Ascending aorta (tissue), 2 donors: ENCODE results near the gene KCNH2. TPM values are rescaled to one million over a fixed set of nuclear protein-coding genes. Genes with fewer than 3 reads are reported as not detected.

Experiments used
- DNase-seq, 2 donors: peaks; one replicate each; pipeline ENCODE4 v3.0.0-alpha.2; 2019; ENCODE audit warnings: low spot score in 2 of 2
- H3K27ac ChIP-seq, 2 donors: fragments of 200-600 bp; sonication (generic); one replicate each; pipeline ENCODE4 v1.5.1; 2016 to 2017; ENCODE audit warnings: mild to moderate bottlenecking in 1 of 2
- H3K27me3 ChIP-seq: fragments of 200-600 bp; sonication (generic); one replicate; pipeline ENCODE4 v1.5.1; 2017
- H3K36me3 ChIP-seq, 2 donors: fragments of 200-600 bp; sonication (generic); one replicate each; pipeline ENCODE4 v1.5.1; 2016
- H3K4me1 ChIP-seq, 2 donors: fragments of 200-600 bp; sonication (generic); one replicate each; pipeline ENCODE4 v1.5.1; 2016 to 2017; ENCODE audit warnings: mild to moderate bottlenecking in 1 of 2
- H3K4me3 ChIP-seq, 2 donors: fragments of 200-600 bp; sonication (generic); one replicate each; pipeline ENCODE4 v1.5.1; 2016 to 2017; ENCODE audit warnings: mild to moderate bottlenecking in 1 of 2
- H3K9me3 ChIP-seq, 2 donors: fragments of 200-600 bp; sonication (generic); one replicate each; pipeline ENCODE4 v1.5.1; 2016
- CTCF ChIP-seq, 3 experiments: fragments of 200-600 bp in 2 of 3; fragments of 450-650 bp in 1 of 3; sonication (generic) in 2 of 3; IDR thresholded peaks; one replicate each; pipeline ENCODE4 v1.5.1; 2016 to 2019; ENCODE audit warnings: antibody characterized with exemption in 3 of 3, mild to moderate bottlenecking in 1 of 3, moderate library complexity in 1 of 3
- intact Hi-C: fragments of 100-400 bp; cut with DNase I; formaldehyde crosslinking; loops from one replicate; pipeline ENCODE4 v1.15.1; 2023
- total RNA-seq: library from RNA; depleted of rRNA; stranded (reverse); fragments of >200 nt; gene quantifications from one replicate; pipeline ENCODE4 v1.1.0, GENCODE V29; 2016

The KCNH2 gene
- total RNA-seq, 1 donor from 2014 or later: not detected

- intact Hi-C loops: no loop called here
- Histone ChIP-seq H3K4me3 (peak overlapping the region in 1 of 2 donors; percentile 48), H3K4me1 (peaks cover 3 to 7% of the 10 kb centered on the region in 2 donors), H3K9me3 (no peaks in the 10 kb centered on the region), H3K27me3 (no peaks in the 10 kb centered on the region), H3K27ac (no peak overlapping the region), H3K36me3 (no peaks in the 10 kb centered on the region)
- DNase-seq: no peak
- TF ChIP-seq CTCF (IDR thresholded peaks at IDR 0.05): no peak
Observed at GRCh38 chr7:150954986-150955518, 23.1 kb downstream of the KCNH2 start.

GRCh38 chr7:150954201-150954985, 23.7 kb downstream of the KCNH2 start:
- intact Hi-C loops: no loop called here
- Histone ChIP-seq H3K36me3 (no peaks in the 10 kb centered on the region), H3K9me3 (no peaks in the 10 kb centered on the region), H3K4me1 (peaks cover 3 to 7% of the 10 kb centered on the region in 2 donors), H3K27me3 (no peaks in the 10 kb centered on the region), H3K27ac (no peak overlapping the region), H3K4me3 (no peak overlapping the region)
- DNase-seq: no peak
- TF ChIP-seq CTCF (IDR thresholded peaks at IDR 0.05): no peak

- Histone ChIP-seq H3K9me3 (no peaks in the 10 kb centered on the region), H3K36me3 (no peaks in the 10 kb centered on the region), H3K4me3 (no peak overlapping the region), H3K27ac (no peak overlapping the region), H3K4me1 (peaks cover 3 to 7% of the 10 kb centered on the region in 2 donors), H3K27me3 (no peaks in the 10 kb centered on the region)
- intact Hi-C loops: no loop called here
- DNase-seq: no peak
- no peak for TF ChIP-seq CTCF (IDR thresholded peaks at IDR 0.05)
Observed at GRCh38 chr7:150953061-150953997, 24.8 kb downstream of the KCNH2 start.

- no peak for DNase-seq
Observed at GRCh38 chr7:150952331-150953050, 25.6 kb downstream of the KCNH2 start.

More at GRCh38 chr7:150952331-150953050, 25.6 kb downstream of the KCNH2 start:
- Histone ChIP-seq H3K27ac (no peak overlapping the region), H3K36me3 (no peaks in the 10 kb centered on the region), H3K4me1 (peaks cover 3 to 7% of the 10 kb centered on the region in 2 donors), H3K27me3 (peaks cover 3% of the 10 kb centered on the region), H3K9me3 (no peaks in the 10 kb centered on the region), H3K4me3 (no peak overlapping the region)
- intact Hi-C loops: no loop called here
- no peak for TF ChIP-seq CTCF (IDR thresholded peaks at IDR 0.05)
